ENCODE results near the gene GJB2. TPM values are rescaled to one million over a fixed set of nuclear protein-coding genes. Genes with fewer than 3 reads are reported as not detected.
"Not testable (repeated sequence)": the region's sequence is repeated elsewhere in the genome, so short reads cannot be mapped to it uniquely, and the experiment has no call there.

Gene GJB2
- total RNA-seq, 2 donors from 2014 or later, result 0.78 to 2.3 TPM

DNA sequence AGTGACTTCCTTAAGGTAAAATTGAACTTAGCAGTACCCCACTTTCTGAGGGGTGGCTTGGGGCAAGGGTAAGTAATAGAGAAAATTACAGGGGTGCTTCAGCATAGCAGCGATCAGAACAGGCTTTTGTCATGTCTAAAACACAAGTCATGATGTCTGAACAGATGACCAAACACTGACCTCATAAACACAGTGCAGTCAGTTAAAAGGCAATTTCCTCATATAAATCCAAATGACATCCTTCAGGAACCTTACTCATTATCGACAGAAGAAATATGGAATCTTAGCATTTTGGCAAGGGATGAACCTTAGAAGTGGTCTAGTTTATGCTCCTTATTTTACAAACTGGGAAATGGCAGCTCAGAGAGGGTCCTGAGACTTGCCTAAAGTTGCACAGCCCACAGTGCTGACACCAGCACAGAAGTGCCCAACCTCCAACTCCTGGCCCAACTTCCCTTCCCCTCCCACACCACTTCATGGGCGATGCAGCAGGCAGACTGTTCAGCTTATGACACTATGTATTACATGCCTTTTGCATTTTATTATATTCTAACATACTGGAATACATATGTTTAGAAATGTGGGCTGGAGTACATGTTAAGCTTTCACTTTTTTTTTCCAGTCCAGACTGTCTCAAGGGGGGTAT lies 35.5 kb downstream of the GJB2 start:
- H3K36me3 ChIP-seq (replicated peaks in 1 of 2; ENCODE audit: insufficient read depth in 1 of 2, low read depth in 2 of 2), result no peaks in the 10 kb centered on the region
- TF ChIP-seq, protein P1, sequence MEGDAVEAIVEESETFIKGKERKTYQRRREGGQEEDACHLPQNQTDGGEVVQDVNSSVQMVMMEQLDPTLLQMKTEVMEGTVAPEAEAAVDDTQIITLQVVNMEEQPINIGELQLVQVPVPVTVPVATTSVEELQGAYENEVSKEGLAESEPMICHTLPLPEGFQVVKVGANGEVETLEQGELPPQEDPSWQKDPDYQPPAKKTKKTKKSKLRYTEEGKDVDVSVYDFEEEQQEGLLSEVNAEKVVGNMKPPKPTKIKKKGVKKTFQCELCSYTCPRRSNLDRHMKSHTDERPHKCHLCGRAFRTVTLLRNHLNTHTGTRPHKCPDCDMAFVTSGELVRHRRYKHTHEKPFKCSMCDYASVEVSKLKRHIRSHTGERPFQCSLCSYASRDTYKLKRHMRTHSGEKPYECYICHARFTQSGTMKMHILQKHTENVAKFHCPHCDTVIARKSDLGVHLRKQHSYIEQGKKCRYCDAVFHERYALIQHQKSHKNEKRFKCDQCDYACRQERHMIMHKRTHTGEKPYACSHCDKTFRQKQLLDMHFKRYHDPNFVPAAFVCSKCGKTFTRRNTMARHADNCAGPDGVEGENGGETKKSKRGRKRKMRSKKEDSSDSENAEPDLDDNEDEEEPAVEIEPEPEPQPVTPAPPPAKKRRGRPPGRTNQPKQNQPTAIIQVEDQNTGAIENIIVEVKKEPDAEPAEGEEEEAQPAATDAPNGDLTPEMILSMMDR (IDR thresholded peaks at IDR 0.05), result no peak
- TF ChIP-seq POLR2A (IDR thresholded peaks at IDR 0.05), result no peak
- no peak for DNase-seq
- H3K4me3 ChIP-seq, result no peak overlapping the region
- H3K9me3 ChIP-seq, result no peaks in the 10 kb centered on the region
- peaks cover 17% of the 10 kb centered on the region for H3K4me1 ChIP-seq
- intact Hi-C loops (cut with DNase I), result no loop called here
- ATAC-seq, result no peak
- 54 to 59% methylated on average over 3 of the region's 3 CpGs for WGBS, 2 donors
- no peak overlapping the region for H3K27ac ChIP-seq
- H3K27me3 ChIP-seq, result peaks cover 0 to 32% of the 10 kb centered on the region in 2 donors

DNA sequence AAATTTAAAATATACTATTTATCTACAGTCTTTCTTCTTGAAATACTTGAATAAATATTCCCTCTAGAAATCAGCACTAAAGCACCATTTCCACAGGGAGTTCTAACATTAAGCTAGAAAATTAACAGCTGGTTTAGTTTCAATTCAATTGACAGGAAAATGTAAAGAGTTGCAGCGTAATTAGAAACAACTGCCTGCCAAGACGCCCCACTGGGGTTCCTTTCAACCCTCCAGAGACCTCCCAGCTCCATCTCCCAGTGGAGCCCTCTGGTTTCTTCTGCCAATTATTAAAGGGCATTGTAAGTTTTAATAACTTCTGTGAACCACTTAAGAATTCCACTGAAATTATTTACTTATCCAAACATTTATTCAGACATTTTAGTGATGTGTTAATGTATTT lies 36.0 kb downstream of the GJB2 start:
- Histone ChIP-seq H3K27me3 (peaks cover 0 to 32% of the 10 kb centered on the region in 2 donors), H3K36me3 (replicated peaks in 1 of 2; ENCODE audit: insufficient read depth in 1 of 2, low read depth in 2 of 2) (no peaks in the 10 kb centered on the region), H3K4me1 (peaks cover 17% of the 10 kb centered on the region), H3K9me3 (no peaks in the 10 kb centered on the region), H3K27ac (no peak overlapping the region), H3K4me3 (no peak overlapping the region)
- DNase-seq (no peak), ATAC-seq (no peak)
- intact Hi-C loops (cut with DNase I), result no loop called here
- WGBS, 2 donors, result 48 to 58% methylated on average over 2 of the region's 2 CpGs
- no peak for TF ChIP-seq POLR2A (IDR thresholded peaks at IDR 0.05)
- TF ChIP-seq, protein P1 (IDR thresholded peaks at IDR 0.05), result no peak

GRCh38 chr13:20153290-20153689 lies 39.4 kb downstream of the GJB2 start:
- H3K4me1 ChIP-seq; ATAC-seq; H3K36me3 ChIP-seq (replicated peaks in 1 of 2; ENCODE audit: insufficient read depth in 1 of 2, low read depth in 2 of 2); DNase-seq; intact Hi-C loops (cut with DNase I); H3K27me3 ChIP-seq; H3K27ac ChIP-seq; H3K4me3 ChIP-seq; H3K9me3 ChIP-seq: not testable (repeated sequence)
- 81 to 94% methylated on average over 2 of the region's 2 CpGs for WGBS, 2 donors

GRCh38 chr13:20151612-20152011 lies 41.1 kb downstream of the GJB2 start:
- no peaks in the 10 kb centered on the region for H3K36me3 ChIP-seq (replicated peaks in 1 of 2; ENCODE audit: insufficient read depth in 1 of 2, low read depth in 2 of 2)
- no peak overlapping the region for H3K27ac ChIP-seq
- WGBS, 2 donors, result 69 to 77% methylated on average over 11 of the region's 11 CpGs
- H3K27me3 ChIP-seq, result no peaks in the 10 kb centered on the region
- TF ChIP-seq, protein P1 (IDR thresholded peaks at IDR 0.05), result no peak
- no peak for TF ChIP-seq POLR2A (IDR thresholded peaks at IDR 0.05)
- no peak for DNase-seq
- H3K9me3 ChIP-seq, result no peaks in the 10 kb centered on the region
- no peak for ATAC-seq
- no peak overlapping the region for H3K4me3 ChIP-seq
- intact Hi-C loops (cut with DNase I), result no loop called here
- H3K4me1 ChIP-seq, result no peaks in the 10 kb centered on the region

DNA sequence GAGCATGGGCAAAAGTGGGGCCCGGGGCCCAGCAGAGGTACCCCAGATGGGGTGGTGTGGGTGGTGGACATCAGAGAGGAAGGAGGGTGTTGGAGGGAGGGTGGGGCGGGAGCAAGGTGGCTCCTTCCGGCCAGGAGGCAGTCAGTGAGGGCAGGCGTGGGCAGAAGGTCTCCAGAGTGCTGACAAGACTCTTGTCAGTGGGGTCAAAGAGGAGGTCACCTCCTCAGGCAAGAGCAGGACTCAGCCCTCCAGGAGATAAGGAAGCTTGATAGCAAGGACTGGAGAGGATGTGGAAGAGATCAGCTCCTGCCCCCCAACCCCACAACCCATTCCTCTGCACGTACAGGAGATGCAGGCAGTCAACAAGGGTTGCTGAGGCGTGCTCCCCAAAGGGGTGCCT lies 41.7 kb downstream of the GJB2 start:
- no peaks in the 10 kb centered on the region for H3K36me3 ChIP-seq (replicated peaks in 1 of 2; ENCODE audit: insufficient read depth in 1 of 2, low read depth in 2 of 2)
- intact Hi-C loops (cut with DNase I), result no loop called here
- TF ChIP-seq, protein P1 (IDR thresholded peaks at IDR 0.05), result no peak
- TF ChIP-seq POLR2A (IDR thresholded peaks at IDR 0.05), result no peak
- DNase-seq, result no peak
- H3K9me3 ChIP-seq, result no peaks in the 10 kb centered on the region
- ATAC-seq, result no peak
- 58 to 60% methylated on average over 5 to 6 of the region's 6 CpGs for WGBS, 2 donors
- no peak overlapping the region for H3K27ac ChIP-seq
- H3K4me1 ChIP-seq, result no peaks in the 10 kb centered on the region
- no peaks in the 10 kb centered on the region for H3K27me3 ChIP-seq
- H3K4me3 ChIP-seq, result no peak overlapping the region
